ENCODE data around the gene RPSA.

GRCh38 chr3:39383881-39384664 is 22.4 kb upstream of the RPSA start:
- TF ChIP-seq EZH2 (IDR thresholded peaks at IDR 0.05; ENCODE audit: insufficient read depth, poor library complexity, severe bottlenecking) (no peak), EZH2phosphoT487 (IDR thresholded peaks at IDR 0.05; ENCODE audit: insufficient read depth, low read depth) (no peak)
